Activated CD4-positive, alpha-beta T cell treated with anti-CD3 and anti-CD28 coated beads for 1 hour (primary cell): Measurements from ENCODE around the gene PCDHGA2.
"Not testable (repeated sequence)": the region's sequence is repeated elsewhere in the genome, so short reads cannot be mapped to it uniquely, and the experiment has no call there.

ENCODE experiments used
- DNase-seq: peaks from one replicate; pipeline ENCODE4 v3.0.0-alpha.2; 2020

The PCDHGA2 gene

GRCh38 chr5:141383345-141383744 lies 44.8 kb downstream of the PCDHGA2 start:
- DNase-seq: no peak

- DNase-seq: no peak
These were observed 46.1 kb downstream of the PCDHGA2 start for GRCh38 chr5:141384471-141385267.

- DNase-seq: not testable (repeated sequence)
These were observed 49.2 kb downstream of the PCDHGA2 start, which contains the start of gene PCDHGB4 for GRCh38 chr5:141387557-141388311. Gene PCDHGB4 (plus strand): TSS chr5:141387698. CDS start chr5:141387885, 187 bp downstream.

- DNase-seq: no peak
These were observed 50.1 kb downstream of the PCDHGA2 start for GRCh38 chr5:141388661-141389060.

- no peak for DNase-seq
These were observed 50.8 kb downstream of the PCDHGA2 start for GRCh38 chr5:141389153-141390042.

GRCh38 chr5:141392429-141393198 lies 54.1 kb downstream of the PCDHGA2 start, which contains the start of gene PCDHGA8:
Gene PCDHGA8 (plus strand): TSS chr5:141392633. CDS start chr5:141392814, 181 bp downstream.
- no peak for DNase-seq
